Fibroblast of the aortic adventitia (primary cell): Measurements from ENCODE around the gene INF2. TPM values are rescaled to one million over a fixed set of nuclear protein-coding genes. Genes with fewer than 3 reads are reported as not detected.

Experiments used
- DNase-seq: peaks from one replicate; pipeline ENCODE4 v3.0.0-alpha.2; 2010; ENCODE audit warnings: low read depth
- H3K4me3 ChIP-seq: 2 replicates; pipeline ENCODE4 v1.5.1; 2011; ENCODE audit warnings: low read depth, mild to moderate bottlenecking, control low read depth, low read length, moderate library complexity
- CTCF ChIP-seq: IDR thresholded peaks from 2 replicates; pipeline ENCODE4 v1.5.1; 2011; ENCODE audit warnings: mild to moderate bottlenecking, low read length, control low read depth, inconsistent platforms; ENCODE audit not compliant: insufficient read depth
- total RNA-seq: library from RNA; depleted of rRNA; stranded (reverse); fragments of >200 nt; gene quantifications from 2 replicates; pipeline ENCODE4 v1.2.3, GENCODE V29; 2012; ENCODE audit warnings: low replicate concordance

INF2 gene
- total RNA-seq, 1 donor = 64.0 TPM

DNA sequence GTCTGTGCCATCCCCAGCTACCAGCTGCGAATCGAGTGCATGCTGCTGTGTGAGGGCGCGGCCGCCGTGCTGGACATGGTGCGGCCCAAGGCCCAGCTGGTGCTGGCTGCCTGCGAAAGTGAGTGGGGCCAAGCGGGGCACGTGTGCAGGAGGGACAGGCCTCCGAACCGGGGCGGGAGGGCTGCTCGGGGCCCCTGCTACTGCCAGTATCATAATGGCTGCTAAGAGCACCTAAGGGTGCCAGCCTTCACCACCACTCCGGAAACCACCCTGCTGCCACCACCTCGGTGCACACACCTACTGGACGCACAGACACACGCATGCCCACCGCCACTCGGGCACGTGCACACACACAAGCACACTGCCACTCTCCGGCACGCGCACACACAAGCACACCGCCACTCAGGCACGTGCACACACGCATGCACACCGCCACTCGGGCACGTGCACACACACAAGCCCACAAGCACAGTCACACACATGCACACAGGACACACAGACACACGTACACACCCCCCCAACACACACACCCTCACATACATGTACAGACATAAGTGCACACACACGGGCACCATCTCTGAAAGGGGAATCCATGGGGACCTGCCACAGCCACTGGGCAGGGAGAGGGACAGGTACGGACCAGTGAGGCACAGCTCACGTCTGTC is 20.8 kb downstream of the INF2 start:
- H3K4me3 ChIP-seq = no peak overlapping the region
- no peak for DNase-seq
- no peak for TF ChIP-seq CTCF

GRCh38 chr14:104712881-104713734 is 23.7 kb downstream of the INF2 start:
- no peak for TF ChIP-seq CTCF
- no peak for DNase-seq
- H3K4me3 ChIP-seq = no peak overlapping the region

GRCh38 chr14:104714066-104714465 is 24.6 kb downstream of the INF2 start:
- no peak for DNase-seq
- no peak for TF ChIP-seq CTCF
- no peak overlapping the region for H3K4me3 ChIP-seq

GRCh38 chr14:104714681-104715080 is 25.3 kb downstream of the INF2 start:
- H3K4me3 ChIP-seq = no peak overlapping the region
- no peak for TF ChIP-seq CTCF
- DNase-seq = no peak

DNA sequence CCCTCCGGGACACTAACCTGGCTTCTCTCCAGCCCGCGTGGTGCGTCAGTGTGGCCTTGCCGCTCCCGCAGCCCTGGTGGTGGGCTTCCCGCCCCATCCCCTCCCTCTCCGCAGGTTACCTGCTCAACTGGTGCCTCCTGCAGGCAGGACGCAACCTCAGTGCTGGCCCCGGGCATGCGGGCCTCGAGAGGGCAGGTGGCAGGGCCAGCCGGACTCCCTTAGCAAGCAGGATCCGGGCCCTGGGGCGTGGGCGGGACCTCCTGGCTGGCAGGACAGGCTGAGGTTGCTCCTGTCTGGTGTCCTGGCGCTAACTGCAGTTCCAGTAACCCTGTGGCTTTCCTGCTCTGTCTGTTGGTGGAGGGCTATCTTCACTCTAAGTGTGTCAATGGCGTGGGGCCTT is 26.0 kb downstream of the INF2 start:
- no peak overlapping the region for H3K4me3 ChIP-seq
- no peak for DNase-seq
- TF ChIP-seq CTCF = no peak

DNA sequence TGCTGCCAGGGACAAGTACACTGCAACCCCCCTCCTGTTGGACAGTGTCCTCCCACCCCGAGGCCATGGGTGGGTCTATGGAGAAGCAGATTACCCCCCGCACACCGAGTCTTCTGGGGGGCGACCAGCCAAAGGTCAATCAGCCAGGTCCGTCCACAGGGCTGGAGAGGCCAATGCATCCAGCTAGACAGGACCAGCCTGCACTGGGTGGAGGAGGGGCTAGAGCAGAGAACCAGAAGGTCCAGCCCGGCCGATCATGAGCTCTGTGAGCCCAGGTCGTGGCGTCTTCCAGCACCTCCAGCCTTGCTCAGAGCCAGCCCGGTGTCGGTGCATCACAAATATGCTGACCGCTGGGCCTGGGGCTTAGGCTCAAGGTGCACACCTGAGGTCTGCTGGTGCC is 26.5 kb downstream of the INF2 start:
- TF ChIP-seq CTCF = no peak
- H3K4me3 ChIP-seq = no peak overlapping the region
- no peak for DNase-seq
